Right hindlimb (tissue), 1 donor: ENCODE measurements around the gene PPP1R27.
"Not testable (repeated sequence)": the region's sequence is repeated elsewhere in the genome, so short reads cannot be mapped to it uniquely, and the experiment has no call there.

Experiments used
- DNase-seq: peaks from one replicate; pipeline ENCODE4 v3.0.0-alpha.2; 2018

PPP1R27 gene

GRCh38 chr17:81840826-81841778 is 6.3 kb upstream of the PPP1R27 start:
- no peak for DNase-seq

DNA sequence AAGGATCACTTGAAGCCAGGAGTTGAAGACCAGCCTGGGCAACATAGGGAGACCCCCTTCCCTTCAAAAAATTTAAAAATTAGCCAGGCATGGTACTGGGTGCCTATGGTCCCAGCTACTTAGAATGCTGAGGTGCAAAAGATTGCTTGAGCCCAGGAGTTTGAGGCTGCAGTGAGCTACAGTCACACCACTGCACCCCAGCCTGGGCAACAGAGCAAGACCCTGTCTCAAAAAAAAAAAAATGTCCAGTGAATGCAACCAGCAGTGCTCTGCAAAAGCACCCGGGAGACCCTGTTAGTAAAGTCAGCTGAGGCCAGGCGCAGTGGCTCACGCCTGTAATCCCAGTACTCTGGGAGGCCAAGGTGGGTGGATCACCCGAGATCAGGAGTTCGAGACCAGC is 5.2 kb upstream of the PPP1R27 start:
- not testable (repeated sequence) for DNase-seq

- no peak for DNase-seq
Observed at GRCh38 chr17:81839301-81839700, 4.5 kb upstream of the PPP1R27 start.

GRCh38 chr17:81838753-81839255 is 4.0 kb upstream of the PPP1R27 start:
- DNase-seq = no peak

DNA sequence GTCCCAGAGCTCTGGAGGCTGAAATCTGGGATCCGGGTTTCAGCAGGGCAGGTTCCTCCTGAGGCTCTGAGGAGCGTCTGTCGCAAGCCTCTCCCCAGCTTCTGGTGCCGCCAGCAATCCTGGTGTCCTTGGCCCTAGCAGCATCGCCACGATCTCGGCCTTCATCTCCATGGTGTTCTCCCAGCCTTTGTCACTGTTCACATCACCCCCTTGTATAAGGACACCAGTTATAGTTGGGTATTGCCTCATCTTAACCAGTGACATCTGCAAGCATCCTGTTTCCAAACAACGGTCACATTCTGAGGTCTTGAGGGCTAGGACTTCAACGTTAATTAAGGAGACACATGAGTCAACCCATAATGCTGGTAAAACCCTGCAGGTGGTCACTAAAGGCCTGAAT is 2.8 kb upstream of the PPP1R27 start:
- no peak for DNase-seq

GRCh38 chr17:81833921-81834830 is 674 bp downstream of the PPP1R27 start:
- no peak for DNase-seq

GRCh38 chr17:81833160-81833920 is 1.5 kb downstream of the PPP1R27 start, which contains the start of gene MCRIP1:
MCRIP1 (minus strand) TSS chr17:81833291; CDS start chr17:81824506, 8,785 bp downstream.
- DNase-seq = peak; percentile 97

DNA sequence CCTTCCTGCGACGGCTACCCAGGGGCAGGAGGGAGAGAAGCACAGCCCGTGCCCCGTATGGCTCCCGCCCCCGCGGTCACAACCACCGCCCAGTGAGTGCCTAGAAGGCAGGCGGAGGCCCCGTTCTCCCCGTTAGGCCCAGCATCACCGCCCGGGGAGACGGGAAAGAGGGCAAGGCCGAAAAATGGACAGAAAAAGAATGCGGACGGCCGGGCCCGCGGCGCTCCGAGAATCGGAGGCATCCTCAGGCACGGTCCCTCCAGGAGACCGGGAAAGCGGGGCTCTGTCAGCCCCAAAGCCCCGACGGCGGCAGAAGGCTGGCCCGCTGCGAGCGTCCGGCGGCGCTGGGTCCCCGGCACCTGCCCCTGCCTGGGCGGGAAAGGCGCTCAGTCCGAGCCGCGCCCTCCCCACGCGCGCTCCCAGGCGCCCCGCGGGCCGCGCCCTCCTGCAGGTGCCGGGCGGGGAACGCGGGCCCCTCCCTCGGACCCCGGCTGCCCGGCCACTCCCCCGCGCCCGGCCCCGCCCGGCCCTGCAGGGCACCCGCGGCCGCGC is 2.2 kb downstream of the PPP1R27 start:
- DNase-seq = peak; percentile 57

- DNase-seq = no peak
Observed at GRCh38 chr17:81831957-81832607, 2.8 kb downstream of the PPP1R27 start.

GRCh38 chr17:81831563-81831956 is 3.3 kb downstream of the PPP1R27 start:
- no peak for DNase-seq

- DNase-seq = no peak
Observed at GRCh38 chr17:81829858-81830257, 5.0 kb downstream of the PPP1R27 start.

DNA sequence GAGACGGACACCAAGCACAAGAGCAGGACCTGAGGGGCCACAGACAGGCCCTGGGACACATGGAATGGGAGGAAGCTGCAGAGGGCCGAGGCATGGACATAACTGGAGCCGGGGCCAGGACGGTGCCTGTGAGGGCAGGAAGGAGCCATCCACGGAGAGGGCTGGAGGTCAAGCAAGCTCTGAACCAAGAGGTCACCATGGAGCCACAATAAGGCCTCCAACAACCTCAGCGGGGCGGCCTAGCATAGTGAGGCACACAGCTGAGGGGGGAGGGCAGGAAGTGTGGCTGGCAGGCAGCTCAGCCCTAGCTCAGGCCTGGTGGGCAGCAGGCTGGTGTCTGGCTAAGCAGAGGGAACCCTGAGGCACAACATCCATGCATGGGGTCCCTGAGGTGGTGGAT is 6.2 kb downstream of the PPP1R27 start:
- no peak for DNase-seq

GRCh38 chr17:81825841-81826466 is 8.9 kb downstream of the PPP1R27 start:
- no peak for DNase-seq

- DNase-seq = no peak
Observed at GRCh38 chr17:81824595-81824994, 10.3 kb downstream of the PPP1R27 start.

GRCh38 chr17:81823820-81824550 is 10.9 kb downstream of the PPP1R27 start:
- no peak for DNase-seq

GRCh38 chr17:81822996-81823819 is 11.6 kb downstream of the PPP1R27 start:
- DNase-seq = no peak

DNA sequence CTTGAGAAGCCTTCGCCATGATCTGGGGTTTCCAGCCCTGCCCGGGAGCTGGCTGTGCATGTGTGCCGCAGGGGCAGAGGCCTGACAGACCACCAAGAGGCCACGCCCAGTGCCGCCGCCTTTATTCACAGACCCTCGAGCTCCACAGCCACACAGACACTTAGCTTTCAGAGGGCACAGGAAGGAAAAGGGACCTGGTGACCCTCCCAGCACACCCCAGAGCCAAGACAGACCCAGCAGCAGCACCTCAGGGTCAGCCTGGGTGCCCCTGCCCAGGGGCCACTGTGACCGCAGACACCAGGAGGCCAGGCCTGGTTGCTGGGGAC is 12.6 kb downstream of the PPP1R27 start:
- no peak for DNase-seq

DNA sequence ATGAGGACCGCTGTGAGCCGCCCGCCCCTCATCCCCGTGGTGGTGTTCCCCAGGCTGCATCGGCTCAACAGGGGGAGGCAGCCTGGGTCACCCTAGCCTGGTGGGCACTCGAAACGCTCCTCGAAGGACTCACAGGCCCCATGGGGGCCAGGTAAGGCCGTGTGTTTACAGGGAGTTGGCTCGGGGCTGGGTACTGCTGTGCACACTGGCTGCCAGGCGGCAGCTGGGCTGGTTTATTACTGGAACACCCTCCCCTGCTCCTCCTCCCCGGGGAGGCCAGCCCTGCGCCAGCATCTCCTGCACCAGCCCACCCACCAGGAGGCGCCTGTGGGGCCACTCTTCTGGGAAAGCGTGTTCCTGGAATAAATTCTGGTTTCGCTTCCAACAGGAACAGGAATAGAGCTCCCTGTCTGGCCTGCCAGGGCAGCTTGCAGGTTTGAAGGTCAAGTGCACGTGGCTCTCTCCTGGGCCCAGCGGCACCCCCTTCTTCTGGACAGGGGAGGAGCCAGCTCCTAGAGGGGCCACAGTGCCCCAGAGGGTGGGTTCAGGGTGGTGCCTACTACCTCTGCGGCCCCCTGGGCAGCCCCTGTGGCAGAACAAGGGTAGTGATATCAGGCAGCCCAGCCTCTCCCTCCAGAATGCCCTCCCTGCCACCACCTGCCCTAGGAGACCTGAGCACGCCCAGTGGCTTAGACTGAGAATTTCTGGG is 13.1 kb downstream of the PPP1R27 start:
- peak; percentile 65 for DNase-seq

- DNase-seq = no peak
Observed at GRCh38 chr17:81821147-81821546, 13.7 kb downstream of the PPP1R27 start.
